Aorta (tissue), 5 donors: ENCODE measurements around the gene SCAF4. TPM values are rescaled to one million over a fixed set of nuclear protein-coding genes. Genes with fewer than 3 reads are reported as not detected.

Source experiments
- ATAC-seq: fragments of 200-7000 bp; cut with Tn5 transposase; one replicate; pipeline ENCODE4 v1.9.1; 2022; ENCODE audit warnings: moderate library complexity; ENCODE audit not compliant: low FRiP score
- DNase-seq, 2 donors: peaks; one replicate each; pipeline ENCODE4 v3.0.0-alpha.2; 2020
- H3K27ac ChIP-seq, 2 donors: one replicate each; pipeline ENCODE4 v1.5.1; 2013; ENCODE audit warnings: low read length in 2 of 2, mild to moderate bottlenecking in 2 of 2, moderate library complexity in 2 of 2, control low read depth in 1 of 2, inconsistent platforms in 1 of 2, low read depth in 1 of 2
- H3K27me3 ChIP-seq, 2 donors: one replicate each; pipeline ENCODE4 v1.6.1; 2013; ENCODE audit warnings: control low read depth in 1 of 2, low read length in 1 of 2, mild to moderate bottlenecking in 1 of 2, moderate library complexity in 1 of 2; ENCODE audit not compliant: insufficient read depth in 2 of 2, control insufficient read depth in 1 of 2
- H3K36me3 ChIP-seq, 2 donors: one replicate each; pipeline ENCODE4 v1.6.1; 2013; ENCODE audit warnings: control low read depth in 1 of 2, low read length in 1 of 2, mild to moderate bottlenecking in 1 of 2; ENCODE audit not compliant: insufficient read depth in 2 of 2, control insufficient read depth in 1 of 2
- H3K4me1 ChIP-seq, 2 donors: one replicate each; pipeline ENCODE4 v1.6.1; 2013; ENCODE audit warnings: low read length in 2 of 2, control low read depth in 1 of 2, mild to moderate bottlenecking in 1 of 2, moderate library complexity in 1 of 2; ENCODE audit not compliant: insufficient read depth in 2 of 2, control insufficient read depth in 1 of 2
- H3K4me3 ChIP-seq, 2 donors: one replicate each; pipeline ENCODE4 v1.5.1; 2013; ENCODE audit warnings: low read length in 2 of 2, control low read depth in 1 of 2, mild to moderate bottlenecking in 1 of 2
- H3K9me3 ChIP-seq: one replicate; pipeline ENCODE4 v1.6.1; 2013; ENCODE audit warnings: mild to moderate bottlenecking, low read length; ENCODE audit not compliant: control insufficient read depth
- WGBS, 2 donors: extraction: QIAGEN DNeasy Blood & Tissue Kit; methylation state at CpG; one replicate each; pipeline ENCODE4 v1.1.7; 2013; 5-methylcytosine and 5-hydroxymethylcytosine counted together
- intact Hi-C, 2 donors: fragments of 100-400 bp; cut with DNase I; formaldehyde crosslinking; loops; one replicate each; pipeline versions ENCODE4 v1.14.2 to v1.15.0; 2022
- long read RNA-seq, 2 donors: library from polyadenylated mRNA; unstranded; transcript quantifications; one replicate each; pipeline ENCODE4 v2.0.0, GENCODE V29; 2020 to 2021
- polyA plus RNA-seq, 2 donors: library from polyadenylated mRNA; stranded (reverse); fragments of 200-250 nt; gene quantifications; one replicate each; pipeline ENCODE4 v1.2.3, GENCODE V29; 2013
- total RNA-seq, 2 donors: library from RNA; stranded (reverse); fragmentation: NEBNext Ultra II Directional; extraction: Animal tissue kit (Norgen Biotek cat#: 25700); gene quantifications; one replicate each; pipeline ENCODE4 v1.2.1, GENCODE V29; 2021
- donor health status: healthy with polysubstance abuse.
- donor health status: Bipolar disorder and iron deficiency.
- donor health status: DM: no; HTN: no; CAD: no.
- donor health status: DM: no; HTN: no; CAD: no.
- donor health status: DM: yes; HTN: yes; CAD: no.

Gene SCAF4, protein sequence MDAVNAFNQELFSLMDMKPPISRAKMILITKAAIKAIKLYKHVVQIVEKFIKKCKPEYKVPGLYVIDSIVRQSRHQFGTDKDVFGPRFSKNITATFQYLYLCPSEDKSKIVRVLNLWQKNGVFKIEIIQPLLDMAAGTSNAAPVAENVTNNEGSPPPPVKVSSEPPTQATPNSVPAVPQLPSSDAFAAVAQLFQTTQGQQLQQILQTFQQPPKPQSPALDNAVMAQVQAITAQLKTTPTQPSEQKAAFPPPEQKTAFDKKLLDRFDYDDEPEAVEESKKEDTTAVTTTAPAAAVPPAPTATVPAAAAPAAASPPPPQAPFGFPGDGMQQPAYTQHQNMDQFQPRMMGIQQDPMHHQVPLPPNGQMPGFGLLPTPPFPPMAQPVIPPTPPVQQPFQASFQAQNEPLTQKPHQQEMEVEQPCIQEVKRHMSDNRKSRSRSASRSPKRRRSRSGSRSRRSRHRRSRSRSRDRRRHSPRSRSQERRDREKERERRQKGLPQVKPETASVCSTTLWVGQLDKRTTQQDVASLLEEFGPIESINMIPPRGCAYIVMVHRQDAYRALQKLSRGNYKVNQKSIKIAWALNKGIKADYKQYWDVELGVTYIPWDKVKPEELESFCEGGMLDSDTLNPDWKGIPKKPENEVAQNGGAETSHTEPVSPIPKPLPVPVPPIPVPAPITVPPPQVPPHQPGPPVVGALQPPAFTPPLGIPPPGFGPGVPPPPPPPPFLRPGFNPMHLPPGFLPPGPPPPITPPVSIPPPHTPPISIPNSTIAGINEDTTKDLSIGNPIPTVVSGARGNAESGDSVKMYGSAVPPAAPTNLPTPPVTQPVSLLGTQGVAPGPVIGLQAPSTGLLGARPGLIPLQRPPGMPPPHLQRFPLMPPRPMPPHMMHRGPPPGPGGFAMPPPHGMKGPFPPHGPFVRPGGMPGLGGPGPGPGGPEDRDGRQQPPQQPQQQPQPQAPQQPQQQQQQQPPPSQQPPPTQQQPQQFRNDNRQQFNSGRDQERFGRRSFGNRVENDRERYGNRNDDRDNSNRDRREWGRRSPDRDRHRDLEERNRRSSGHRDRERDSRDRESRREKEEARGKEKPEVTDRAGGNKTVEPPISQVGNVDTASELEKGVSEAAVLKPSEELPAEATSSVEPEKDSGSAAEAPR
- 10 to 100 TPM; 32.2 to 33.9 TPM for total RNA-seq
- 10 to 100 TPM in 1 of 2 donors, 1 to 10 TPM in 1; 5.3 to 10.3 TPM for polyA plus RNA-seq
- long read RNA-seq, donor 1, partial matches to known transcripts: 12 of 17 reads
- long read RNA-seq, donor 1, other reads (novel, unspliced or antisense): 3 of 17 reads
- long read RNA-seq, donor 2, full-length matches to known transcripts: 4 of 10 reads
- long read RNA-seq, donor 2, partial matches to known transcripts: 3 of 10 reads
- long read RNA-seq, donor 2, other reads (novel, unspliced or antisense): 3 of 10 reads

DNA sequence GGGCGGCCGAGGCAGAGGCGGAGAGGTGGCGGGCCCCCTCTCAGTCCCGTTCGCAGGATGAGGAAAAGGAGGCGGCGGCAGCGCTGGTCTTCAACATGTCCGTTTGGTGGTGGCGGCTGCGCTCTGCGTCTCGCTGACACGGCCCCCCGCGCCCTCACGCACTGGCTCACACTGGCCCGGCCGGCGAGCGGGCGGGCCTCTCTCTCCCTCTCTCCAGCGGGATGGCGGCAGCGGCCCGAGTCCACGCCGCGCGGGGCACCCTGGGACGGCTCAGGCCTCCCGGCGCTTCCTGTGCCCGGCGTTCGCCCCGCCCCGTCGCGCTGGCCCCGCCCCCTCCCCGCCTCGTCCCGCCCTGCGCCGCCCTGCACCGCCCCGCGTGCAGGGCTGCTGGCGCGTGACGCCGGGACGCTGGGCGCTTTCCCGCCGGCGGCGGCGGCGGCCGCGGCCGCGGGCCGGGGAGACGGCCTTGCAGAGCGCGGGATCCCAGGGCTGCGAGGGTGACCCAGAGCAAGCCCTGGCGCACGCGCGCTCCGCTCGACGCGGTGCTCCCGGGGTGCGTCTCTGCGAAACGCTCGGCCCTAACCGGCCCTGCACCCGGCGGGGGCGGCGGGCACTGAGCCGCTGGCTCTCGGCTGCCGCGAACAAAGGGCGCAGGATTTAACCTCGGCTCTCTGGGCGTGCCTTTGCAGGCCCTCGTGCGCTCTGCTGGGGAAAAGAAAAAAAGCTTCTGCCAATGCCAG, at the start of gene SCAF4:
TSS of gene SCAF4 (minus strand) at position 262 of the 740 bp plus-strand sequence. CDS start 426 bp downstream, outside the sequence.
- intact Hi-C loops: loop anchor here (5.0 kb wide), 3 partner anchors 70 to 525 kb away; partner anchors contain the start of gene SOD1 (in 1 of the 2)
- DNase-seq: peak; percentile 94 to 97
- H3K4me1 ChIP-seq: peaks cover 0 to 6% of the 10 kb centered on the region in 2 donors
- H3K27ac ChIP-seq: peak within 1 kb of the TSS; percentile 83 to 87
- H3K36me3 ChIP-seq: no peaks in the 10 kb centered on the region
- peak within 1 kb of the TSS; percentile 80 to 100 for H3K4me3 ChIP-seq
- H3K27me3 ChIP-seq: no peaks in the 10 kb centered on the region
- no peaks in the 10 kb centered on the region for H3K9me3 ChIP-seq
- 0 to 1% methylated on average over 37 to 98 of the region's 98 CpGs for WGBS, 2 donors
- peak; percentile 96 for ATAC-seq

GRCh38 chr21:31780944-31781343, 49.0 kb upstream of the SCAF4 start:
- WGBS, 2 donors: 74 to 77% methylated on average over 4 of the region's 4 CpGs
- H3K27me3 ChIP-seq: no peaks in the 10 kb centered on the region
- no peaks in the 10 kb centered on the region for H3K36me3 ChIP-seq
- intact Hi-C loops: loop anchor here in 1 of 2 donors (10.0 kb wide), 1 partner anchor 484 kb away; no protein-coding TSS in a partner anchor
- H3K27ac ChIP-seq: no peak overlapping the region
- H3K9me3 ChIP-seq: no peaks in the 10 kb centered on the region
- H3K4me3 ChIP-seq: no peak overlapping the region
- no peaks in the 10 kb centered on the region for H3K4me1 ChIP-seq
- DNase-seq (no peak), ATAC-seq (no peak)

DNA sequence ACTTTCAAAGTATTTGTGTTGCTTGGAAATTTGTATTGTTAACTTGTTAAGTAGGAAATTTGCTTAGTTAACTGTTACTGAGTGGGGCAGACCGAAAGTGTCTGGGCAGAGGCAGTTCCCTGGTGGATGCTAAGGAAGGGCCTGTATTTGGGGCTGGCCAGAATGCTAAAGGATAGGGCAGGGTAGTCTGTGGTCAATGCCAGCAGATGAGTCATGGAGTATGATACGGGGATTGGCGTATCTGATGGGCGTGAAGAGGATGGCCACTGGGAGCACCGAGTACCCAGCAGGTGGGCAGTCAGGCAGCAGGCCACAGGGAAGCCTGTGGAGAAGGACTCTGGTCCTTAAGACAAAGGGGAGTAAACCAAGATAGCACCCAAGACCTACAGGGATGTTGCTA, 46.6 kb upstream of the SCAF4 start:
- ATAC-seq: no peak
- no peak for DNase-seq
- intact Hi-C loops: no loop called here
- Histone ChIP-seq H3K9me3 (no peaks in the 10 kb centered on the region), H3K4me1 (no peaks in the 10 kb centered on the region), H3K4me3 (no peak overlapping the region), H3K27me3 (no peaks in the 10 kb centered on the region), H3K27ac (no peak overlapping the region), H3K36me3 (no peaks in the 10 kb centered on the region)
- WGBS, 2 donors: 81 to 88% methylated on average over 5 of the region's 5 CpGs

DNA sequence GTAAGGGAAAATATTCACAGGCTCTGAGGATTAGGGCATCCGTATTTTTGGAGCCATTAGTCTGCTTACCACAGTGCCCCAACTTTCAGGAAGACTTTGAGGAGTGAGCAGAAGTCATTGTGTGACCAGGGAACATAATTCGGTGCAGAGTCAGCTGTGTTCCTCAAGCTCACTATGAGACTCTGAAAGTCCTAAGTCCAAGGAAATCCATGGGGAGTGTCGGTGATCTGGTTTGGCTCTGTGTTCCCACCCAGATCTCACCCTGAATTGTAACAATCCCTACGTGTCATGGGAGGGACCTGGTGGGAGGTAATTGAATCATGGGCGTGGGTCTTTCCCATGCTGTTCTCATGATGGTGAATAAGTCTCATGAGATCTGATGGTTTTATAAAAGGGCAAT, 45.9 kb upstream of the SCAF4 start:
- no peak for ATAC-seq
- Histone ChIP-seq H3K4me3 (no peak overlapping the region), H3K27ac (no peak overlapping the region), H3K27me3 (no peaks in the 10 kb centered on the region), H3K4me1 (no peaks in the 10 kb centered on the region), H3K36me3 (no peaks in the 10 kb centered on the region), H3K9me3 (no peaks in the 10 kb centered on the region)
- 78 to 88% methylated on average over 5 of the region's 5 CpGs for WGBS, 2 donors
- intact Hi-C loops: no loop called here
- no peak for DNase-seq

DNA sequence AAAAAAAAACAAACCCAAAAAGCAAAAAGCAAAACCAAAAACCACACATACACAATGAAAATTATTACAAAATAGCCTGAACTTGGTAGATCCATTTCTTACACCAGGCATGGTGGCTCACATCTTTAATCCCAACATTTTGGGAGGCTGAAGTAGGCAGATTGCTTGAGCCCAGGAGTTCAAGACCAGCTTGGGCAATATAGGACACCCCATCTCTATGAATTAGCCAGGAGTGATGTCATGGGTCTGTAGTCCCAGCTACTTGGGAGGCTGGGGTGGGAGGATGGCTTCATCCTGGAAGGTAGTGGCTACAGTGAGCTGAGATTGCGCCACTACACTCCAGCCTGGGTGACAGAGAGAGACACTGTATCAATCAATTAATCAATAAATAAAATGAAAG, 42.1 kb upstream of the SCAF4 start:
- no peaks in the 10 kb centered on the region for H3K27me3 ChIP-seq
- intact Hi-C loops: no loop called here
- 91 to 98% methylated on average over 1 of the region's 1 CpG for WGBS, 2 donors
- no peak overlapping the region for H3K4me3 ChIP-seq
- H3K9me3 ChIP-seq: no peaks in the 10 kb centered on the region
- DNase-seq (no peak), ATAC-seq (no peak)
- no peaks in the 10 kb centered on the region for H3K36me3 ChIP-seq
- no peak overlapping the region for H3K27ac ChIP-seq
- H3K4me1 ChIP-seq: no peaks in the 10 kb centered on the region

DNA sequence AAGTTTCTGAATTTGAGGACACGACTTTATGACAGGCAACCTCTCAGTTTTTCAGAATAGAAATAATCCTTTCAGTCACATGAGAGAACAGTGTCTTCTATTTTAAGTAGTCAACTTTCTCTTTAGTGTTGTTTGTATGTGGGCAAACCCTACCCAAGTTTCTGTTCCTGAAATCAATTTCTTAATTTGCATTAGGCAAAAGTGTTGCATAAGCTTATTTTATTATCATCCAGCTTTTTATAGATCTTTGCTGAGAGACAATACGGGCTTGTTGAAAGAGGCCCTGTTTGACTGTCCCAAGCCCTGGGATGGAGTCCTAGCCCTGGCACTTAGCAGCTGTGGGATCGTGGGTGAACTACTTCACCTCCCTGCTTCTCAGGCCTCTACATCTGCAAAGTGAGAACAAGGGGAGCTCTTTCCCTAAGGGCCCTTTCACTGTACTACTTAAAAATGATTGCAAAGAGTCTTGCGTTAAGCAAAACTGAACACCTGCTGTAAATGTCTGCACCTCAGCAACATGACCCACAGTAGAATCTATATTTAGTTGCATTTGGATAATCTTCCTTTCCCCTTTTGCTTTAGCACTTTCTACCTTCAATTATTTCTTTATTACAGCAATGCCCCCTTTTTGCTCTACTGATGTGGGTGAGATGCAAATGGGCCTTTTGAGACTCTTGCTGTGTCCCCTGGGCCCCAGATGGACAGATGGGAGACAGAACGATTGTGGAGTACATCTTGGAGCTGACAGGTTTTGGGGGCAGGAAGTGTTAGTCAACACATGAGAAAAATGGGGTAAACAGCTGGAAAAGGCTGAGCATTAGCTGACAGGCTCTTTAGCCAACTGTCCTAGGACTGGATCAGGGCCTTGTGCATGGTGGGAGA, 41.0 kb upstream of the SCAF4 start:
- Histone ChIP-seq H3K27ac (no peak overlapping the region), H3K27me3 (no peaks in the 10 kb centered on the region), H3K36me3 (no peaks in the 10 kb centered on the region), H3K4me3 (no peak overlapping the region), H3K4me1 (no peaks in the 10 kb centered on the region), H3K9me3 (no peaks in the 10 kb centered on the region)
- ATAC-seq (no peak), DNase-seq (no peak)
- intact Hi-C loops: no loop called here
- 78 to 84% methylated on average over 5 of the region's 5 CpGs for WGBS, 2 donors

DNA sequence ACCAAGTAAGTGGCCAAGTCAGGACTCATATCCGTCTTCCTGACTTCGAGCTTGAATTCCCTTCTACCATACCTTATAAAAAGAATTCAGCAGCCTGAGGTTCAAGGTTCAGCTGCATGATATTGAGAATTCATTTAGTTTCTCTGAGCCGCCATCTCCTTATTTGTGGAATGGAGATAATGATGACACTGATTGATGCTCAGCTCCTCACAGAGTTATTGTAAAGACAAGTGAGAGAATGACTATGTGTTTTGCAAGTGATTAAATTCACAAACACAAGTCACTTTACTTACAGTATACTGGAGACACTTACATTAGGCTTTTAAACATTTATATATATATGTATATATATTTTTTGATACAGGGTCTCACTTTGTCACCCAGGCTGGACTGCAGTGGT, 39.8 kb upstream of the SCAF4 start:
- Histone ChIP-seq H3K36me3 (no peaks in the 10 kb centered on the region), H3K27me3 (no peaks in the 10 kb centered on the region), H3K4me1 (no peaks in the 10 kb centered on the region), H3K4me3 (no peak overlapping the region), H3K9me3 (no peaks in the 10 kb centered on the region), H3K27ac (no peak overlapping the region)
- intact Hi-C loops: no loop called here
- DNase-seq (no peak), ATAC-seq (no peak)
- 57 to 59% methylated on average over 3 of the region's 3 CpGs for WGBS, 2 donors
